MCF 10A (cell line): Measurements from ENCODE around the gene SNTB2. TPM values are rescaled to one million over a fixed set of nuclear protein-coding genes. Genes with fewer than 3 reads are reported as not detected.
"Not testable (repeated sequence)": the region's sequence is repeated elsewhere in the genome, so short reads cannot be mapped to it uniquely, and the experiment has no call there.

Experiments
- BruUV-seq: library from RNA; stranded (reverse); fragments of 400-500 nt; replicated peaks from 2 replicates; lab custom pipeline; 2021; lab: Mats Ljungman, UMichigan
- CTCF ChIA-PET: fragments of 300-600 bp; sonication (Branson Sonifier 250); formaldehyde crosslinking; extraction: SDS; loops from one replicate; lab custom pipeline; 2021; ENCODE audit warnings: antibody characterized with exemption, inconsistent platforms; lab: Yijun Ruan, JAX
- POLR2A ChIA-PET: fragments of 300-600, 350-650 bp; sonication (Branson Sonifier 250); formaldehyde crosslinking; extraction: SDS; loops from one replicate; lab custom pipeline; 2020; ENCODE audit warnings: antibody characterized with exemption, inconsistent platforms; lab: Yijun Ruan, JAX
- DNase-seq: peaks from one replicate; pipeline ENCODE4 v3.0.0-alpha.2; 2018; ENCODE audit not compliant: unreplicated experiment
- H3K27ac Mint-ChIP-seq: one replicate; pipeline ENCODE4 v1.8.0; 2022; ENCODE audit warnings: mild to moderate bottlenecking, low read depth, mixed read lengths; ENCODE audit not compliant: unreplicated experiment
- H3K27me3 Mint-ChIP-seq: one replicate; pipeline ENCODE4 v1.8.0; 2022; ENCODE audit warnings: mixed read lengths; ENCODE audit not compliant: insufficient read depth, unreplicated experiment
- H3K36me3 Mint-ChIP-seq: one replicate; pipeline ENCODE4 v1.8.0; 2022; ENCODE audit warnings: mild to moderate bottlenecking, moderate library complexity, mixed read lengths; ENCODE audit not compliant: insufficient read depth, unreplicated experiment
- H3K4me1 Mint-ChIP-seq: one replicate; pipeline ENCODE4 v1.8.0; 2022; ENCODE audit warnings: mixed read lengths; ENCODE audit not compliant: insufficient read depth, unreplicated experiment
- H3K4me3 Mint-ChIP-seq: one replicate; pipeline ENCODE4 v1.8.0; 2022; ENCODE audit warnings: mild to moderate bottlenecking, moderate library complexity, mixed read lengths; ENCODE audit not compliant: unreplicated experiment
- H3K9me3 Mint-ChIP-seq: one replicate; pipeline ENCODE4 v1.8.0; 2022; ENCODE audit warnings: mixed read lengths; ENCODE audit not compliant: unreplicated experiment
- intact Hi-C: fragments of 100-400 bp; cut with micrococcal nuclease; formaldehyde crosslinking; loops from 2 replicates; pipeline ENCODE4 v1.14.1; 2022
- total RNA-seq: library from RNA; stranded (reverse); gene quantifications from 2 replicates; pipeline ENCODE4 v1.2.3, GENCODE V29; 2022
- TF ChIP-seq, protein P1 (sequence below): fragments of 200-600 bp; IDR thresholded peaks from one replicate; pipeline ENCODE4 v1.8.0; 2022; ENCODE audit warnings: antibody characterized with exemption, mild to moderate bottlenecking; ENCODE audit not compliant: unreplicated experiment

Gene SNTB2
- total RNA-seq, 1 experiment from 2014 or later = 20.2 TPM

DNA sequence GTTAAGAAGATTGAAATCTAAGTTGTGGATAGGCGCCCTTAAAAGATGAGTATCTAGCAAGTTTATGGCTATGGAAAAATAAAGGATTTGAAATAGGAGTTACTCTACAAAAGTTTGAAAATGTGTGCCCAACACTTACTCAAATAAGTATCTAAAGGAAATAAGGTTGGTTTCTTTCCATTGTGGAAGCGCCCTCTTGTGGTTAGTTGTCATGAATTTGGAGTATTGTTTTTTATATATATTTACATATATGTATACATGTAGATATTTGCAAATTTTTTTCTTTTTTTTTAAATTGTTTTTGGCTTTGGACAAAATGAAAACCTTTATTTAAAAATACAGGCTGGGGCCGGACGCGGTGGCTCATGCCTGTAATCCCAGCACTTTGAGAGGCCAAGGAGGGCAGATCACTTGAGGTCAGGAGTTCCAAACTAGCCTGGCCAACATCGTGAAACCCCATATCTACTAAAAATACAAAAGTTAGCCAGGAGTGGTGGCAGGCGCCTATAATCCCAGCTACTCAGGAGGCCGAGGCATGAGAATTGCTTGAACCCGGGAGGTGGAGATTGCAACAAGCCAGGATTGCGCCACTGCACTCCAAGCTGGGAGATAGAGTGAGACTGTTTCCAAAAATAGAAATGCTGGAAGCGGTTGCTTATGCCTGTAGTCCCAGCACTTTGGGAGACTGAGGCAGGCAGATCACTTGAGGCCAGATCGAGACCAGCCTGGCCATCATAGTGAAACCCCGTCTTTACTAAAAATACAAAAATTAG is 100.2 kb downstream of the SNTB2 start:
- TF ChIP-seq, protein P1, sequence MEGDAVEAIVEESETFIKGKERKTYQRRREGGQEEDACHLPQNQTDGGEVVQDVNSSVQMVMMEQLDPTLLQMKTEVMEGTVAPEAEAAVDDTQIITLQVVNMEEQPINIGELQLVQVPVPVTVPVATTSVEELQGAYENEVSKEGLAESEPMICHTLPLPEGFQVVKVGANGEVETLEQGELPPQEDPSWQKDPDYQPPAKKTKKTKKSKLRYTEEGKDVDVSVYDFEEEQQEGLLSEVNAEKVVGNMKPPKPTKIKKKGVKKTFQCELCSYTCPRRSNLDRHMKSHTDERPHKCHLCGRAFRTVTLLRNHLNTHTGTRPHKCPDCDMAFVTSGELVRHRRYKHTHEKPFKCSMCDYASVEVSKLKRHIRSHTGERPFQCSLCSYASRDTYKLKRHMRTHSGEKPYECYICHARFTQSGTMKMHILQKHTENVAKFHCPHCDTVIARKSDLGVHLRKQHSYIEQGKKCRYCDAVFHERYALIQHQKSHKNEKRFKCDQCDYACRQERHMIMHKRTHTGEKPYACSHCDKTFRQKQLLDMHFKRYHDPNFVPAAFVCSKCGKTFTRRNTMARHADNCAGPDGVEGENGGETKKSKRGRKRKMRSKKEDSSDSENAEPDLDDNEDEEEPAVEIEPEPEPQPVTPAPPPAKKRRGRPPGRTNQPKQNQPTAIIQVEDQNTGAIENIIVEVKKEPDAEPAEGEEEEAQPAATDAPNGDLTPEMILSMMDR = peak; percentile 53
- no TSS peak for BruUV-seq
- ChIA-PET POLR2A (interaction anchor here (0.7 to 2.5 kb wide), 9 partner anchors 13 to 240 kb away, joined by 3 to 14 read pairs (median 4); partner anchors contain the start of gene SNTB2), CTCF (interaction anchor here (0.6 to 3.5 kb wide), 29 partner anchors 11 to 639 kb away, joined by 3 to 54 read pairs (median 4); partner anchors contain the start of genes CHTF8, SNTB2 and UTP4)
- Mint-ChIP-seq H3K4me1 (no peaks in the 10 kb centered on the region), H3K27ac (no peak overlapping the region), H3K27me3 (no peaks in the 10 kb centered on the region), H3K36me3 (peaks cover 8% of the 10 kb centered on the region), H3K9me3 (no peaks in the 10 kb centered on the region), H3K4me3 (no peak overlapping the region)
- DNase-seq = peak; percentile 77
- intact Hi-C loops = loop anchor here (1.0 to 2.0 kb wide), 3 partner anchors 100 to 137 kb away; partner anchors contain the start of gene SNTB2

- CTCF ChIA-PET = interaction anchor here (0.7 kb wide), 1 partner anchor 567 kb away, joined by 6 read pairs; no protein-coding TSS in a partner anchor
- POLR2A ChIA-PET = not testable (repeated sequence)
Observed at GRCh38 chr16:69291657-69292056, 104.7 kb downstream of the SNTB2 start.

GRCh38 chr16:69293401-69293800 is 106.4 kb downstream of the SNTB2 start:
- no peak for DNase-seq
- ChIA-PET POLR2A (interaction anchor here (0.8 kb wide), 1 partner anchor 9 kb away, joined by 3 read pairs; no protein-coding TSS in a partner anchor), CTCF (interaction anchor here (0.6 to 0.7 kb wide), 2 partner anchors 136 to 189 kb away, joined by 3 to 4 read pairs; no protein-coding TSS in a partner anchor)
- Mint-ChIP-seq H3K9me3 (no peaks in the 10 kb centered on the region), H3K27ac (no peak overlapping the region), H3K27me3 (no peaks in the 10 kb centered on the region), H3K4me1 (peaks cover 6% of the 10 kb centered on the region), H3K4me3 (no peak overlapping the region), H3K36me3 (peaks cover 21% of the 10 kb centered on the region)
- TF ChIP-seq, protein P1 = no peak
- intact Hi-C loops = no loop called here
- BruUV-seq = no TSS peak

More at GRCh38 chr16:69291657-69292056, 104.7 kb downstream of the SNTB2 start:
- H3K36me3 Mint-ChIP-seq = peaks cover 13% of the 10 kb centered on the region
- DNase-seq, H3K9me3 Mint-ChIP-seq, H3K4me3 Mint-ChIP-seq, BruUV-seq, H3K4me1 Mint-ChIP-seq, H3K27ac Mint-ChIP-seq, intact Hi-C loops, H3K27me3 Mint-ChIP-seq: not testable (repeated sequence)

- no peaks in the 10 kb centered on the region for H3K9me3 Mint-ChIP-seq
- H3K4me1 Mint-ChIP-seq = peaks cover 6% of the 10 kb centered on the region
- TF ChIP-seq, protein P1 = no peak
- intact Hi-C loops = no loop called here
- no peak overlapping the region for H3K27ac Mint-ChIP-seq
- no TSS peak for BruUV-seq
- DNase-seq = no peak
- POLR2A ChIA-PET = interaction anchor here (0.8 kb wide), 1 partner anchor 9 kb away, joined by 3 read pairs; no protein-coding TSS in a partner anchor
- H3K4me3 Mint-ChIP-seq = no peak overlapping the region
- H3K27me3 Mint-ChIP-seq = no peaks in the 10 kb centered on the region
- CTCF ChIA-PET = no interaction called here
- peaks cover 21% of the 10 kb centered on the region for H3K36me3 Mint-ChIP-seq
Observed at GRCh38 chr16:69294051-69294450, 107.1 kb downstream of the SNTB2 start.

DNA sequence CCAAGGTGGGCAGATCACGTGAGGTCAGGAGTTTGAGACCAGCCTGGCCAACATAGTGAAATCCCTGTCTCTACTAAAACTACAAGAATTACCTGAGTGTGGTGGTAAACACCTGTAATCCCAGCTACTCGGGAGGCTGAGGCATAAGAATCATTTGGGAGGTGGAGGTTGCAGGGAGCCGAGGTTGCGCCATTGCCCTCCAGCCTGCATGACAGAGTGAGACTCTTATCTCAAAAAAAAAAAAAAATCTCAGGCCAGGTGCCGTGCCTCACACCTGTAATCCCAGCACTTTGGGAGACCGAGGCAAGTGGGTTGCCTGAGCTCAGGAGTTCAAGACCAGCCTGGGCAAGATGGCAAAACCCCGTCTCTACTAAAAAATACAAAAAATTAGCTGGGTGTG is 109.8 kb downstream of the SNTB2 start:
- POLR2A ChIA-PET = interaction anchor here (0.6 to 1.7 kb wide), 2 partner anchors 13 to 757 kb away, joined by 3 to 4 read pairs; partner anchors contain the start of gene ZFP90
- H3K9me3 Mint-ChIP-seq, H3K4me1 Mint-ChIP-seq, DNase-seq, intact Hi-C loops, BruUV-seq, H3K27me3 Mint-ChIP-seq, H3K4me3 Mint-ChIP-seq, H3K27ac Mint-ChIP-seq: not testable (repeated sequence)
- H3K36me3 Mint-ChIP-seq = peaks cover 37% of the 10 kb centered on the region
- CTCF ChIA-PET = interaction anchor here (0.6 to 1.5 kb wide), 5 partner anchors 10 to 1767 kb away, joined by 3 to 7 read pairs (median 5); no protein-coding TSS in a partner anchor
